SK-N-SH treated with all-trans-retinoic acid at 6 μM for 48 hours (cell line): ENCODE data around the gene JCAD.

Source experiments
- ATAC-seq: fragments of 200-7000 bp; cut with Tn5 transposase; 3 replicates; pipeline ENCODE4 v1.9.1; 2020; ENCODE audit warnings: mild to moderate bottlenecking, moderate library complexity
- ARNTL ChIP-seq: fragments of 450-650 bp; formaldehyde crosslinking; IDR thresholded peaks from 2 replicates; pipeline ENCODE4 v1.5.0; 2020; ENCODE audit warnings: low read depth, mild to moderate bottlenecking, moderate library complexity, borderline replicate concordance
- BACH2 ChIP-seq: fragments of 250-450 bp; sonication (Bioruptor Pico); IDR thresholded peaks from 2 replicates; pipeline ENCODE4 v1.9.0; 2021; ENCODE audit warnings: mild to moderate bottlenecking, borderline replicate concordance
- CSDC2 ChIP-seq: fragments of 250-450 bp; sonication (Bioruptor Pico); IDR thresholded peaks from 2 replicates; pipeline ENCODE4 v1.5.0; 2020; ENCODE audit warnings: mild to moderate bottlenecking, moderate library complexity
- ESRRG ChIP-seq: fragments of 250-450 bp; sonication (Bioruptor Pico); IDR thresholded peaks from 2 replicates; pipeline ENCODE4 v1.6.1; 2021; ENCODE audit warnings: mild to moderate bottlenecking
- GLIS3 ChIP-seq: fragments of 250-450 bp; sonication (Bioruptor Pico); IDR thresholded peaks from 2 replicates; pipeline ENCODE4 v1.5.0; 2020; ENCODE audit warnings: mild to moderate bottlenecking, moderate library complexity
- ISL1 ChIP-seq: fragments of 250-450 bp; sonication (Bioruptor Pico); IDR thresholded peaks from 2 replicates; pipeline ENCODE4 v2.1.2; 2022; ENCODE audit warnings: mild to moderate bottlenecking, moderate library complexity
- OSR1 ChIP-seq: fragments of 250-450 bp; sonication (Bioruptor Pico); IDR thresholded peaks from 2 replicates; pipeline ENCODE4 v1.8.0; 2022; ENCODE audit warnings: moderate library complexity, mild to moderate bottlenecking, inconsistent platforms
- PPARA ChIP-seq: fragments of 250-450 bp; sonication (Bioruptor Pico); IDR thresholded peaks from 2 replicates; pipeline ENCODE4 v1.5.0; 2020; ENCODE audit warnings: mild to moderate bottlenecking, borderline replicate concordance
- SNAI2 ChIP-seq: fragments of 250-450 bp; sonication (Bioruptor Pico); IDR thresholded peaks from 2 replicates; pipeline ENCODE4 v1.5.0; 2020; ENCODE audit warnings: mild to moderate bottlenecking, moderate library complexity
- TOX ChIP-seq: fragments of 250-450 bp; sonication (Bioruptor Pico); IDR thresholded peaks from 2 replicates; pipeline ENCODE4 v1.8.0; 2021; ENCODE audit warnings: mild to moderate bottlenecking, moderate library complexity, borderline replicate concordance
- ZC3H10 ChIP-seq: fragments of 250-450 bp; sonication (Bioruptor Pico); IDR thresholded peaks from 2 replicates; pipeline ENCODE4 v1.5.1; 2021; ENCODE audit warnings: mild to moderate bottlenecking, moderate library complexity
- ZFP3 ChIP-seq: fragments of 250-450 bp; sonication (Bioruptor Pico); IDR thresholded peaks from 2 replicates; pipeline ENCODE4 v1.5.0; 2020; ENCODE audit warnings: mild to moderate bottlenecking, moderate library complexity
- ZFP30 ChIP-seq: fragments of 450-650 bp; formaldehyde crosslinking; IDR thresholded peaks from 2 replicates; pipeline ENCODE4 v1.5.0; 2022; ENCODE audit warnings: mild to moderate bottlenecking, moderate library complexity
- ZNF565 ChIP-seq: fragments of 450-650 bp; formaldehyde crosslinking; conservative IDR thresholded peaks from 2 replicates; pipeline ENCODE4 v1.5.0; 2020; ENCODE audit warnings: low read depth, mild to moderate bottlenecking, moderate library complexity
- ZNF70 ChIP-seq: fragments of 450-650 bp; formaldehyde crosslinking; IDR thresholded peaks from 2 replicates; pipeline ENCODE4 v1.5.0; 2020; ENCODE audit warnings: mild to moderate bottlenecking, moderate library complexity
- ZNF8 ChIP-seq: fragments of 450-650 bp; formaldehyde crosslinking; IDR thresholded peaks from 2 replicates; pipeline ENCODE4 v1.5.0; 2020; ENCODE audit warnings: mild to moderate bottlenecking, moderate library complexity
- TF ChIP-seq, protein P1 (sequence below): fragments of 250-450 bp; sonication (Bioruptor Pico); IDR thresholded peaks from 2 replicates; pipeline ENCODE4 v1.5.0; 2020; ENCODE audit warnings: mild to moderate bottlenecking, moderate library complexity
- TF ChIP-seq, protein P2 (sequence below): fragments of 250-450 bp; sonication (Bioruptor Pico); IDR thresholded peaks from 2 replicates; pipeline ENCODE4 v1.5.1; 2020; ENCODE audit warnings: low read depth, mild to moderate bottlenecking, moderate library complexity
- TF ChIP-seq, protein P3 (sequence below): fragments of 250-450 bp; sonication (Bioruptor Pico); IDR thresholded peaks from 2 replicates; pipeline ENCODE4 v1.8.0; 2020; ENCODE audit warnings: mild to moderate bottlenecking, moderate library complexity, borderline replicate concordance
- TF ChIP-seq, protein P4 (sequence below): fragments of 250-450 bp; sonication (Bioruptor Pico); IDR thresholded peaks from 2 replicates; pipeline ENCODE4 v1.5.1; 2021; ENCODE audit warnings: mild to moderate bottlenecking, moderate library complexity

JCAD gene

DNA sequence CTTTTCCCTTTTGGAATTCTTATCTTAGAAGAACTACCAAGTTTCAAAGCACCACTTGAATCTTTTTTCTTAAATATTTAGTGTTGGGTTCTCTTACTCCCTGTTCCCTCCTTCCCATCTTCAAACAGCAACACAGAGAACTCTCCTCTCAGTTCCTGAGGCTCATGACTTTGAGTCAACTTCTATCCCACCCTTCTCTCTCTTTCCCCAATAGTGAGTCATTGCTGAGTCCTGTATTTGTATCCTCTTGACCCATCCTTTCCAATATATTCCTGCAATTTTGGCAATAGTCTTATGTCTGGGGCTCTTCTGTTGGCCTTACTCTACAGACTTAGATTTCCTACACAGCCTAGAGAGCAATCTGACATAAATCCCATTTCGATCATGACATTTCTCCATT, 20.8 kb upstream of the JCAD start:
- TF ChIP-seq GLIS3 (CRISPR knock-in tag) (no peak), ZNF70 (CRISPR knock-in tag) (no peak), ZFP30 (CRISPR knock-in tag) (no peak), ZFP3 (CRISPR knock-in tag) (no peak)
- TF ChIP-seq, protein P1, sequence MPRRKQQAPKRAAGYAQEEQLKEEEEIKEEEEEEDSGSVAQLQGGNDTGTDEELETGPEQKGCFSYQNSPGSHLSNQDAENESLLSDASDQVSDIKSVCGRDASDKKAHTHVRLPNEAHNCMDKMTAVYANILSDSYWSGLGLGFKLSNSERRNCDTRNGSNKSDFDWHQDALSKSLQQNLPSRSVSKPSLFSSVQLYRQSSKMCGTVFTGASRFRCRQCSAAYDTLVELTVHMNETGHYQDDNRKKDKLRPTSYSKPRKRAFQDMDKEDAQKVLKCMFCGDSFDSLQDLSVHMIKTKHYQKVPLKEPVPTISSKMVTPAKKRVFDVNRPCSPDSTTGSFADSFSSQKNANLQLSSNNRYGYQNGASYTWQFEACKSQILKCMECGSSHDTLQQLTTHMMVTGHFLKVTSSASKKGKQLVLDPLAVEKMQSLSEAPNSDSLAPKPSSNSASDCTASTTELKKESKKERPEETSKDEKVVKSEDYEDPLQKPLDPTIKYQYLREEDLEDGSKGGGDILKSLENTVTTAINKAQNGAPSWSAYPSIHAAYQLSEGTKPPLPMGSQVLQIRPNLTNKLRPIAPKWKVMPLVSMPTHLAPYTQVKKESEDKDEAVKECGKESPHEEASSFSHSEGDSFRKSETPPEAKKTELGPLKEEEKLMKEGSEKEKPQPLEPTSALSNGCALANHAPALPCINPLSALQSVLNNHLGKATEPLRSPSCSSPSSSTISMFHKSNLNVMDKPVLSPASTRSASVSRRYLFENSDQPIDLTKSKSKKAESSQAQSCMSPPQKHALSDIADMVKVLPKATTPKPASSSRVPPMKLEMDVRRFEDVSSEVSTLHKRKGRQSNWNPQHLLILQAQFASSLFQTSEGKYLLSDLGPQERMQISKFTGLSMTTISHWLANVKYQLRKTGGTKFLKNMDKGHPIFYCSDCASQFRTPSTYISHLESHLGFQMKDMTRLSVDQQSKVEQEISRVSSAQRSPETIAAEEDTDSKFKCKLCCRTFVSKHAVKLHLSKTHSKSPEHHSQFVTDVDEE (CRISPR knock-in tag) = no peak
- TF ChIP-seq, protein P2, sequence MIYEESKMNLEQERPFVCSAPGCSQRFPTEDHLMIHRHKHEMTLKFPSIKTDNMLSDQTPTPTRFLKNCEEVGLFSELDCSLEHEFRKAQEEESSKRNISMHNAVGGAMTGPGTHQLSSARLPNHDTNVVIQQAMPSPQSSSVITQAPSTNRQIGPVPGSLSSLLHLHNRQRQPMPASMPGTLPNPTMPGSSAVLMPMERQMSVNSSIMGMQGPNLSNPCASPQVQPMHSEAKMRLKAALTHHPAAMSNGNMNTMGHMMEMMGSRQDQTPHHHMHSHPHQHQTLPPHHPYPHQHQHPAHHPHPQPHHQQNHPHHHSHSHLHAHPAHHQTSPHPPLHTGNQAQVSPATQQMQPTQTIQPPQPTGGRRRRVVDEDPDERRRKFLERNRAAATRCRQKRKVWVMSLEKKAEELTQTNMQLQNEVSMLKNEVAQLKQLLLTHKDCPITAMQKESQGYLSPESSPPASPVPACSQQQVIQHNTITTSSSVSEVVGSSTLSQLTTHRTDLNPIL (CRISPR knock-in tag) = no peak
- TF ChIP-seq, all 23 proteins: peak for 0
- ATAC-seq = no peak

DNA sequence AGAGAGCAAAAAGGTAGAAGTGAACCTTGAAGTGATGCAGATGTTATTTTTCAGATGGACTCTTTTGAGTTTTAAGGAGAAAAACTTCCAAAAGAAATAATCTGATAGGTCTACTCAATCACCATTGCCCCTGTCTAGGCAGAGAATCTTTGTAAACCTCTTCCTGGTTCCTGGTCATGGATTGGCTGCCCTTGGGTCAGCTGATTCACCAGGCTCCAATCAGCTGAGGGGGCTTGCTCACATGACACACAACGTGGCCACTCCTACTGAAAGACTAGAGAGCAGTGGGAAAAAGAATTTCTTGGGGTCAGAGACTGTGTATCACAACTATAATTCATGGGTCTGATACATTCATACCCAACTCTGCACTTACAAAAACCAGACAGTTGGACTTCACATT, 20.0 kb upstream of the JCAD start:
- no peak for ATAC-seq
- TF ChIP-seq CSDC2 (CRISPR knock-in tag) = no peak
- no peak for TF ChIP-seq PPARA (CRISPR knock-in tag)
- TF ChIP-seq BACH2 (CRISPR knock-in tag) = no peak
- TF ChIP-seq, protein P2 (CRISPR knock-in tag) = no peak
- no peak for TF ChIP-seq ESRRG
- TF ChIP-seq SNAI2 (CRISPR knock-in tag) = no peak
- TF ChIP-seq OSR1 (CRISPR knock-in tag) = no peak
- no peak for TF ChIP-seq ISL1
- TF ChIP-seq ZFP30 (CRISPR knock-in tag) = no peak
- TF ChIP-seq ZFP3 (CRISPR knock-in tag) = no peak
- TF ChIP-seq, protein P3, sequence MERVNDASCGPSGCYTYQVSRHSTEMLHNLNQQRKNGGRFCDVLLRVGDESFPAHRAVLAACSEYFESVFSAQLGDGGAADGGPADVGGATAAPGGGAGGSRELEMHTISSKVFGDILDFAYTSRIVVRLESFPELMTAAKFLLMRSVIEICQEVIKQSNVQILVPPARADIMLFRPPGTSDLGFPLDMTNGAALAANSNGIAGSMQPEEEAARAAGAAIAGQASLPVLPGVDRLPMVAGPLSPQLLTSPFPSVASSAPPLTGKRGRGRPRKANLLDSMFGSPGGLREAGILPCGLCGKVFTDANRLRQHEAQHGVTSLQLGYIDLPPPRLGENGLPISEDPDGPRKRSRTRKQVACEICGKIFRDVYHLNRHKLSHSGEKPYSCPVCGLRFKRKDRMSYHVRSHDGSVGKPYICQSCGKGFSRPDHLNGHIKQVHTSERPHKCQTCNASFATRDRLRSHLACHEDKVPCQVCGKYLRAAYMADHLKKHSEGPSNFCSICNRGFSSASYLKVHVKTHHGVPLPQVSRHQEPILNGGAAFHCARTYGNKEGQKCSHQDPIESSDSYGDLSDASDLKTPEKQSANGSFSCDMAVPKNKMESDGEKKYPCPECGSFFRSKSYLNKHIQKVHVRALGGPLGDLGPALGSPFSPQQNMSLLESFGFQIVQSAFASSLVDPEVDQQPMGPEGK (CRISPR knock-in tag) = no peak
- no peak for TF ChIP-seq TOX (CRISPR knock-in tag)
- TF ChIP-seq ZC3H10 (CRISPR knock-in tag) = no peak
- TF ChIP-seq ZNF70 (CRISPR knock-in tag) = no peak
- no peak for TF ChIP-seq ARNTL (CRISPR knock-in tag)
- TF ChIP-seq, protein P1 (CRISPR knock-in tag) = no peak
- TF ChIP-seq, all 23 proteins: peak for 0

DNA sequence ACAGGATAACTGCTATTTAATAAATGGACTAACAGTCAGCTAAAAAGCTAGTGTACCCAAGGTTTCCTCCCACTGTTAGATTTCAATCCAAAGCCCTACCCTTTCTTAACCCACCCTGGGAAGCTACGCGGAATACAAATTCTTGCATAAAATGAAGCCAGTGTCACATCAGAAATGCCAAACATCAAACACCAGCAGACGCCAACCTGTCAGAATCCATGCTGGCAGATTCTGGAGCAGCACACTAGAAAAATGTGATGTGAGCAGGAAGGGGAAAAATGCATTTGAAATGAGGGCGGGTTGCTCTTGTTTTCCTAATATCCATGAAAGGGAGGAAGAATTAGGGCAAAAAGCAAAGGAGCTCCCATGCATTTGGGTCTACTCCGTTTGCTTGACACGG, 16.1 kb upstream of the JCAD start:
- TF ChIP-seq ISL1 = no peak
- TF ChIP-seq ZNF70 (CRISPR knock-in tag) = no peak
- TF ChIP-seq SNAI2 (CRISPR knock-in tag) = no peak
- no peak for TF ChIP-seq CSDC2 (CRISPR knock-in tag)
- TF ChIP-seq, protein P4, sequence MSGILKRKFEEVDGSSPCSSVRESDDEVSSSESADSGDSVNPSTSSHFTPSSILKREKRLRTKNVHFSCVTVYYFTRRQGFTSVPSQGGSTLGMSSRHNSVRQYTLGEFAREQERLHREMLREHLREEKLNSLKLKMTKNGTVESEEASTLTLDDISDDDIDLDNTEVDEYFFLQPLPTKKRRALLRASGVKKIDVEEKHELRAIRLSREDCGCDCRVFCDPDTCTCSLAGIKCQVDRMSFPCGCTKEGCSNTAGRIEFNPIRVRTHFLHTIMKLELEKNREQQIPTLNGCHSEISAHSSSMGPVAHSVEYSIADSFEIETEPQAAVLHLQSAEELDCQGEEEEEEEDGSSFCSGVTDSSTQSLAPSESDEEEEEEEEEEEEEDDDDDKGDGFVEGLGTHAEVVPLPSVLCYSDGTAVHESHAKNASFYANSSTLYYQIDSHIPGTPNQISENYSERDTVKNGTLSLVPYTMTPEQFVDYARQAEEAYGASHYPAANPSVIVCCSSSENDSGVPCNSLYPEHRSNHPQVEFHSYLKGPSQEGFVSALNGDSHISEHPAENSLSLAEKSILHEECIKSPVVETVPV (CRISPR knock-in tag) = no peak
- no peak for TF ChIP-seq ARNTL (CRISPR knock-in tag)
- TF ChIP-seq, protein P3 (CRISPR knock-in tag) = no peak
- TF ChIP-seq GLIS3 (CRISPR knock-in tag) = no peak
- TF ChIP-seq ZNF565 (CRISPR knock-in tag) = no peak
- TF ChIP-seq ESRRG = no peak
- no peak for TF ChIP-seq ZFP30 (CRISPR knock-in tag)
- TF ChIP-seq PPARA (CRISPR knock-in tag) = no peak
- TF ChIP-seq, protein P2 (CRISPR knock-in tag) = no peak
- TF ChIP-seq ZC3H10 (CRISPR knock-in tag) = no peak
- no peak for TF ChIP-seq BACH2 (CRISPR knock-in tag)
- TF ChIP-seq TOX (CRISPR knock-in tag) = no peak
- no peak for TF ChIP-seq ZNF8
- TF ChIP-seq, all 23 proteins: peak for 0

More for the DNA sequence above, 16.1 kb upstream of the JCAD start:
- no peak for ATAC-seq
